NCI-H2196 treated with DMSO at 0.1 percent for 48 hours (cell line): ENCODE measurements around the gene CCDC157.

Experiments
- DNase-seq: peaks from one replicate; lab custom pipeline; 2025; ENCODE audit not compliant: unreplicated experiment; lab: John Stamatoyannopoulos, UW

Gene CCDC157

DNA sequence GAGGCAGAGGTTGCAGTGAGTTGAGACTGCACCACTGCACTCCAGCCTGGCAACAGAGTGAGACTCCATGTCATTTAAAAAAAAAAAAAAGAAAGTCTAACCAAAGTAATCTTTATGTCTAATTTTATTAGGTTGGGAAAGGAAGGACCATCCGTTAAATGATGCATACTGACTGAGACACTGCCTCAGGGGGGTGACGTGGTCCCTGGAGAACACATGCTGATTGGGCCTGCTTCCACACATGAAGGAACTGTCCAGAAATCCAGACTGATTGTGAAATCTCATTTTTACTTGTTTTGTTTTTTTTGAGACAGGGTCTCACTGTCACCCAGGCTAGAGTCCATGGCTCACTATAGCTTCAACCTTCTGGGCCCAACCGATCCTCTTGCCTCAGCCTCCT lies 5.6 kb upstream of the CCDC157 start:
- no peak for DNase-seq

DNA sequence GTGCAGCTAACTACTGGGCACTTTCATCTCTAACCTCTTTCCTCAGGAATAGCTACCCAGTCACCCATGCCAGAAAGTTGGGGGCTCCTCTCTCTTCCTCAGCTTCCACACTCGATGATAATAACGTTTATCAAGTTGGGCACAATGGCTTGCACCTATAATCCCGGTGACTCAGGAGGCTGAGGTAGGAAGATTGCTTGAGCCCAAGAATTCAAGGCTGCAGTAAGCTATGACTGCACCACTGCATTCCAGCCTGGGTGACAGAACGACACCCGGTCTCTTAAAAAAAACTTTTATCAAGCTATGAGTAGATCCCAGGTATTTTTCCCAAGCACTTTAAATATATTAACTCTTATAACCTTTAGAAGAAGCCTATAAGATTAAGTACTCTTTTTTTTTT lies 2.2 kb upstream of the CCDC157 start:
- no peak for DNase-seq

- DNase-seq, result no peak
Measured at GRCh38 chr22:30357236-30357570, 396 bp downstream of the CCDC157 start.

DNA sequence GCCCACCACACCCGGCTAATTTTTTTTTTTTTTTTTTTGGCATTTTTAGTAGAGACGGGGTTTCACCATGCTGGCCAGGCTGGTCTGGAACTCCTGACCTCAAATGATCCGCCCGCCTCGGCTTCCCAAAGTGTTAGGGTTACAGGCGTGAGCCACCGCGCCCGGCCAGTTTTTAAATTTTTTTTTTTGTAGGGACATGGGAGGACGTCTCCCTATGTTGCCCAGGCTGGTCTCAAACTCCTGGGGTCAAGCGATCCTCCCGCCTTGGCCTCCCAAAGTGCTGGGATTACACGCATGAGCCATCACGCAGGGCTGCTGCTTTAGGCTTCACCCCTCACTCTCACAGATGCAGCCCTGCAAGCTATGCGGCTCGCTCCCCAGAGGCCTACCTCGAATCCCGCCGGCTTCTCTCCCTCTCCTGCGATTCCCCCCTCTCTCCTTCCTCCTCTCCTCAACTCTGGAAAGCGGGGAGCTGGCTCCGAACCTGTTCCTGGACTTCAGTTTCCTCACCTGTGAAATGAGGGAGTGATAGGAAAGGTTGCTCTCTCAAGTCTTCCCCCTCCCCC lies 926 bp downstream of the CCDC157 start:
- no peak for DNase-seq

- no peak for DNase-seq
Measured at GRCh38 chr22:30358541-30358940, 1.7 kb downstream of the CCDC157 start.

- no peak for DNase-seq
Measured at GRCh38 chr22:30361916-30362650, 5.3 kb downstream of the CCDC157 start.

DNA sequence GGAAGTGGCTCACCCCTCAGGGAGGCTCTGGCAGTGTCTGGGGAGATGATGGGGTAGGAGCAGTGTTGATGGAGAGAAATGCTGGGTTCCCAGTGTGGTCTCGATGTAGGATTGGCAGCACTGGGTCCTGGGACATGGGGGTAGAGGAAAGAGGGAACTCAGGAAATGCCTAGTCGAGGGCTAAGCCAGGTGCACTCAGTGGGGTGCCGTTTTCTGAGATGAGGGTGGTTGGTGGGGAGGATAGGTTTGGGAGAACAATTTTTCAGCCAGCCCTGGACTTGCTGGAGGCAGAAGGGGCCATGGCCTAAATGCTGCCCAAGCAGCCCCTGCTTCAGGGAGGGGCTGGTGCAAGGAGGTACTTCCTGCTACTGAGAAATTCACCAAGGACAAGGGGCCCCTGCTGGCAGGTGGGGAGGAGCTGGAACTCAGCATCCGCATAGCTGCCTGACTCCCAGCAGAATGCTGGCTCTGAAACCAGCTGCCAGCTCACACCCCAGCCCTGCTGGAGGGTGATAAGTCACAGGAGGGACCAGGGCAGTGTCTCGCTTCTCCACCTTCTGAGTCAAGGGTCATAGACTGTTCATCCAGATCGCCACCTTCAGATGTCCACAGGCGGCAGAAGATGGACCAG lies 6.0 kb downstream of the CCDC157 start:
- DNase-seq, result no peak

GRCh38 chr22:30365891-30366290 lies 9.1 kb downstream of the CCDC157 start:
- no peak for DNase-seq

DNA sequence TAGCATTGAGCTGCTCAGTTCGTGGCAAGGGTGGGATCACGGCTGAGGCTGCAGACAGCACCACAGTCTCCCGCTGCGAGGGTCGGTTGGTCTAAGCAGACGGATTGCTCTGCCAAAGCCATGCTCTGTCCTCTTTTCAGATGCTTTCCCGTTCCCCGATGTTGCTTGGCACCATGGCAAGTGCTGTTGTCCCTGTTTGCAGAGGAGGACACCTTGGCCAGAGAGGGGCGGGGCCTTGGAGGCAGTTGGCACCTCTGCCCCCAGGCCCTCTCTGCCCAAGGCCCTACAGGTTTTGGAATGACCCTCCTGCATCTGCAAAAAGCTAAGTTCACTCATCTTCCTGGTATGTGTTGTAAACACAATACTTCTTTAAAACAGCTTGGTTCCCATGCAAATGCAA lies 11.6 kb downstream of the CCDC157 start:
- DNase-seq, result no peak

GRCh38 chr22:30370641-30371230 lies 13.9 kb downstream of the CCDC157 start:
- DNase-seq, result no peak

- no peak for DNase-seq
Measured at GRCh38 chr22:30371321-30371720, 14.5 kb downstream of the CCDC157 start.

- no peak for DNase-seq
Measured at GRCh38 chr22:30371981-30372380, 15.2 kb downstream of the CCDC157 start.

- DNase-seq, result no peak
Measured at GRCh38 chr22:30372915-30373314, 16.1 kb downstream of the CCDC157 start.

- no peak for DNase-seq
Measured at GRCh38 chr22:30373331-30374325, 16.8 kb downstream of the CCDC157 start.

DNA sequence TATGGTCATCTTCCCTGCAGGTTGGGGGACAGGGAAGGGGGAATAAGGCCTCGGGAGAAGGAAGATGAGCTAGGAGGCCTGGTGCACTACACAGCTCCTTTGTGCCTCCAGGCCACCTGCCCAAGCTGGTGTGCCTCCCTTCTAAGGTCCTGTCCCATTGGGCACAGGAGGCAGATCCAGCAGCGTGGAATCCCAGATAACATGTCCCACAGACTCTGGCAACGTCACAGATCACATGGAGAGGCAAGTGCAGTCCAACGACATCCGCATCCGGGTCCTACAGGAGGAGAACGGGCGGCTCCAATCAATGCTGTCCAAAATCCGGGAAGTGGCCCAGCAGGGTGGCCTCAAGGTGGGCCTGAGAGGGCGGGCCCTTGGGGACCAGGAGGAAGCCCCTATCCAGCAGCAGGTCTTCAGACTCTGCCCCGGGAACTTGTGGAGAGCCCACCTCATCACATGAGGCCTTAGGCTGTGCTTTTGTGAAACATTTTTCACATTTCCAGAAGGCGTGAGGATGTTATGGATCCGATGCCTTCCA lies 18.6 kb downstream of the CCDC157 start:
- no peak for DNase-seq

DNA sequence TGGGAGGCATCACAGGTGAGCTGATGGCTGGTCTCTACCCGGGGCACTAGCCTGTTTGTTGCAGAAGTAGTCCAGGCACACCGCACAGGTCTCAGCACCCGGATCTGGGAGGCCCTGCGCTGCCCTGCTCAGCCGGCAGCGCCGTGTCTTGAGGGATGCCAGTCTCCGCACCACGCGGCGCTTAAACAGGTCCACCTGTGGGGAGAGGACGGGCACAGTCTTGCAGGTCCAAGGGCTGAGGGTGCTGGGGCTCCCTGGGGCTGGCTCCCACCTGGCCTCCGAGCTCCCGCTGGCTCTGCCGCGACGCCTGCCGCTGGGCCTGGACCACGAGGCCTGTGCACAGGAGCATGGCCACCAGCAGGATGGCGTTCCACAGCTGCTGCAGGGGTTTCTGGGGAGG lies 23.2 kb downstream of the CCDC157 start:
- no peak for DNase-seq

DNA sequence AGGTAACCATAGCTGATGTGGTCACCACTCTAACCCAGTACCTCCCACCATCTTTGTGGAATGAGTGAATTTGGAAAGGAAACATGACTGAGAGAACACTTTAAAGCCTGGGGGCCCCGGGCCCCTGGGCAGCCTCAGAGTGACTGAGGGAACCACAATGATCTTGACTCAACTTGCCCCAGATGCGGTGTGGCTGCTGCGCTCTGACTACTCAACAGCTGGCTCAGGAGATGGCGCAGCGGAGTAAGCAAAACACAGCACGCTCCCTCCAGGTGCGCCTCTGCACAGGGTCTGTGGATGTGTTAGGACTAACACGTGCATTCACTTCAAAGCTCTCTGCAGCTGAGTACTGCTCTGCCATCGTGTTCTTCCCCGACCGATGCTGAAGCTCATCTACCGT lies 24.5 kb downstream of the CCDC157 start:
- DNase-seq, result no peak

DNA sequence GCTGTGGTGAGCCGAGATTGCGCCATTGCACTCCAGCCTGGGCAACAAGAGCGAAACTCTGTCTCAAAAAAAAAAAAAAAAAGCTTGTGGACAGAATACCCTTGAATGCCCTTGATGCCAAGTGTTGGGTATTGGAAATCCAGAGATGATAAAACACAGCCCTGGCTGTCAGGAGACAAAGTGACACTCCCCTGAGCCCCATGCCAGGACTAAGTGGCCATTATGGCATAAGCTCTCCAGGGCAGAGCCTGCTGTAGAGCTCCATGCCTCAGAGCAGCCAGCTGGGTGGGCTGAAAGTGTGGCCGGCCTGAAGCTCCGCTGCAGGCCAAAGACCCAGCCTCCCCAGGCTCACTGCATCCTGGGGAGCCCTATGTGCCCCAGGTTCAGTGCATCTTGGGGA lies 25.5 kb downstream of the CCDC157 start:
- DNase-seq, result no peak

DNA sequence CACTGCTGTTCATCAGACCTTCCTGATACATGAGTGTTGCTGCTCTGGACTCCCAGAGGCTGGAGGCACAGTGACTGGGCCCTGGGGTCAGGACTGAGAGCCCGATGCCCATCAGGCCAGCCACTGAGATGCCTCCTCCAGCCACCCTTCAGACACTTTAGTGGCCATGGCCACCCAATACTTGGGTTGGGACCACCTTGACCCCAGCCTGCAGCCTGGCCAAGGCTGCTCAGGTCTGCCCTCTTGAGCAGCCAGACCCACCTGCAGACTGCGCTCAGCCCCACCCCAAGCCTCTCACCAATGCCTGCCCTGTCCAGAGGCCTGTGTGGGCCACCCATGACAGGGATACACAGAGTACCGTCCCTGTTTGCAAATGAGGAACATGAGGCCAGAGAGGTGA lies 26.3 kb downstream of the CCDC157 start:
- DNase-seq, result no peak

DNA sequence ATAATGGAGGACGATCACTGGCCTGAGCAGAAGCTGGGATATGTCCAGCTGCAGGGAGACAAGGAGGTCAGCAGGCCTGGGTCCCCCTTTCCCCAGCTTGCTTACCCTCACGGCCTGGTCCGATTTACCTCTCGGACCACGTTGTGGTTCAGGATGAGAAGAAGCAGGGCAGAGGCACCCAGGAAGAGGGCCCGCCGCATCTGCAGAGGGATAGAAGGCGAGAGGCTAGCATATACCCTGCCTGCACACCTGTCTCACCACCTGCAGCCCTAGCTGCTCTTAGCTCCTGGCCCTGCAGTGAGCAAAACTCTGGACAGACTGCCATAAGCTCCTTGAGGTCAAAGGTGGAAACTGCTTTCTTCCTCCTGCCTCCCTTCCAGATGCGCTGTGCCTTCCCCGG lies 29.1 kb downstream of the CCDC157 start:
- no peak for DNase-seq

DNA sequence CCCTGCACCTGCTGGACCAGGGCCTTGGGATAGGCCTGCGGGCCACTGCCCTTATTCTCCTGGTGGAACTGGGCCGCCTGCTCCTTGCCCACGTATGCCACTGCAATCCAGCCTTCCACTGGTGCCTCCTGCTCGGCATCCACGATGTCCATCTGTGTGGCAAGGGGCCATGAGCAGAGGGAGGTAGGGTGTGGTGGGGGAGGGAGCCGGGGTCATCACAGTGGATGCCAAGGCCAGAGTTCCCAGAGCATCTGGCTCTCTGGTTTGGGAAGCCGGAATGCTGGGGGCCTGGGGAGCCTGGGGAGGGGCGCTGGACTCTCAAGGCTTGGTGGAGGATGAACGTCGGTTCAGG lies 29.8 kb downstream of the CCDC157 start:
- DNase-seq, result no peak
